ENCODE data around the gene SRSF12.

The SRSF12 gene

GRCh38 chr6:89117211-89118108, at the start of gene SRSF12:
Gene SRSF12 (minus strand): TSS chr6:89118071. CDS start chr6:89117887, 184 bp downstream.
- DNase-seq (ENCODE audit: low read depth in 1 of 2, low spot score in 1 of 2): peak in 1 of 2 donors; percentile 7

- no peak for DNase-seq (ENCODE audit: low read depth in 1 of 2, low spot score in 1 of 2)
Observed at GRCh38 chr6:89162047-89162371, 44.1 kb upstream of the SRSF12 start.

GRCh38 chr6:89161326-89162046, 43.6 kb upstream of the SRSF12 start:
- DNase-seq (ENCODE audit: low read depth in 1 of 2, low spot score in 1 of 2): no peak

GRCh38 chr6:89160331-89161092, 42.6 kb upstream of the SRSF12 start:
- DNase-seq (ENCODE audit: low read depth in 1 of 2, low spot score in 1 of 2): no peak

GRCh38 chr6:89154131-89154530, 36.3 kb upstream of the SRSF12 start:
- no peak for DNase-seq (ENCODE audit: low read depth in 1 of 2, low spot score in 1 of 2)

- no peak for DNase-seq (ENCODE audit: low read depth in 1 of 2, low spot score in 1 of 2)
Observed at GRCh38 chr6:89148016-89148750, 30.3 kb upstream of the SRSF12 start.

- no peak for DNase-seq (ENCODE audit: low read depth in 1 of 2, low spot score in 1 of 2)
Observed at GRCh38 chr6:89146718-89147700, 29.1 kb upstream of the SRSF12 start.

- peak; percentile 32 to 43 for DNase-seq (ENCODE audit: low read depth in 1 of 2, low spot score in 1 of 2)
Observed at GRCh38 chr6:89145956-89146717, 28.3 kb upstream of the SRSF12 start, which contains the start of gene PM20D2. Gene PM20D2 (plus strand): TSS chr6:89146055. CDS start chr6:89146145, 90 bp downstream.

- no peak for DNase-seq (ENCODE audit: low read depth in 1 of 2, low spot score in 1 of 2)
Observed at GRCh38 chr6:89145091-89145955, 27.5 kb upstream of the SRSF12 start.

GRCh38 chr6:89144354-89144906, 26.6 kb upstream of the SRSF12 start:
- no peak for DNase-seq (ENCODE audit: low read depth in 1 of 2, low spot score in 1 of 2)

- no peak for DNase-seq (ENCODE audit: low read depth in 1 of 2, low spot score in 1 of 2)
Observed at GRCh38 chr6:89140347-89141156, 22.7 kb upstream of the SRSF12 start.

- no peak for DNase-seq (ENCODE audit: low read depth in 1 of 2, low spot score in 1 of 2)
Observed at GRCh38 chr6:89139509-89140346, 21.9 kb upstream of the SRSF12 start.

- no peak for DNase-seq (ENCODE audit: low read depth in 1 of 2, low spot score in 1 of 2)
Observed at GRCh38 chr6:89138173-89138572, 20.3 kb upstream of the SRSF12 start.

- no peak for DNase-seq (ENCODE audit: low read depth in 1 of 2, low spot score in 1 of 2)
Observed at GRCh38 chr6:89134723-89135122, 16.9 kb upstream of the SRSF12 start.

GRCh38 chr6:89133981-89134380, 16.1 kb upstream of the SRSF12 start:
- no peak for DNase-seq (ENCODE audit: low read depth in 1 of 2, low spot score in 1 of 2)

- no peak for DNase-seq (ENCODE audit: low read depth in 1 of 2, low spot score in 1 of 2)
Observed at GRCh38 chr6:89132057-89132456, 14.2 kb upstream of the SRSF12 start.

All from activated T-helper 1 cell treated with anti-CD3 and anti-CD28 coated beads, Interleukin-2, amount 50 U/mL, for 16 hours (primary cell).